GM18517 (cell line): ENCODE results near the gene CAMK2A.

Experiments used
- ATAC-seq: cut with Tn5 transposase; IDR thresholded peaks from one replicate; pipeline ENCODE4 v1.9.1; 2021; ENCODE audit warnings: mild to moderate bottlenecking, moderate library complexity; ENCODE audit not compliant: unreplicated experiment

The CAMK2A gene

GRCh38 chr5:150174285-150174684, 115.3 kb downstream of the CAMK2A start:
- no peak for ATAC-seq

- ATAC-seq = no peak
These were observed 116.4 kb downstream of the CAMK2A start for GRCh38 chr5:150173161-150173560.

- no peak for ATAC-seq
These were observed 117.0 kb downstream of the CAMK2A start for GRCh38 chr5:150172556-150172955.

GRCh38 chr5:150172145-150172544, 117.4 kb downstream of the CAMK2A start:
- ATAC-seq = no peak
